Uterus (tissue), 4 donors: ENCODE data around the gene SHROOM1. TPM values are rescaled to one million over a fixed set of nuclear protein-coding genes. Genes with fewer than 3 reads are reported as not detected.

Experiments
- DNase-seq, 2 donors: peaks; one replicate each; pipeline ENCODE4 v3.0.0-alpha.2; 2019 to 2020
- H3K27ac ChIP-seq, 2 donors: fragments of 200-600 bp; sonication (generic); 1 replicate in 1 of 2; 2 replicates in 1 of 2; pipeline ENCODE4 v1.5.1; 2016 to 2018
- H3K27me3 ChIP-seq, 2 donors: fragments of 200-600 bp; sonication (generic); one replicate each; pipeline ENCODE4 v1.5.1; 2018 to 2019; ENCODE audit warnings: control low read depth in 1 of 2
- H3K36me3 ChIP-seq, 2 donors: fragments of 200-600 bp; sonication (generic); one replicate each; pipeline ENCODE4 v1.5.1; 2019; ENCODE audit warnings: control low read depth in 1 of 2
- H3K4me1 ChIP-seq, 2 donors: fragments of 200-600 bp; sonication (generic); one replicate each; pipeline ENCODE4 v1.5.1; 2018 to 2019; ENCODE audit warnings: control low read depth in 1 of 2
- H3K4me3 ChIP-seq, 2 donors: fragments of 200-600 bp; sonication (generic); 1 replicate in 1 of 2; 2 replicates in 1 of 2; pipeline ENCODE4 v1.5.1; 2018 to 2019; ENCODE audit warnings: mild to moderate bottlenecking in 1 of 2
- H3K9me3 ChIP-seq, 2 donors: fragments of 200-600 bp; sonication (generic); one replicate each; pipeline ENCODE4 v1.5.1; 2019; ENCODE audit warnings: control low read depth in 1 of 2
- CTCF ChIP-seq, 4 experiments: fragments of 200-600 bp in 2 of 4; fragments of 450-650 bp in 2 of 4; sonication (generic) in 2 of 4; IDR thresholded peaks; one replicate each; pipeline ENCODE4 v1.5.1; 2016 to 2019; ENCODE audit warnings: antibody characterized with exemption in 4 of 4, mild to moderate bottlenecking in 2 of 4, moderate library complexity in 1 of 4
- POLR2A ChIP-seq, 2 donors: fragments of 450-650 bp; IDR thresholded peaks; one replicate each; pipeline ENCODE4 v1.6.1; 2016; ENCODE audit warnings: antibody characterized with exemption in 2 of 2, mild to moderate bottlenecking in 1 of 2, moderate library complexity in 1 of 2
- intact Hi-C: fragments of 100-400 bp; cut with DNase I; formaldehyde crosslinking; loops from one replicate; pipeline ENCODE4 v1.15.1; 2023; ENCODE audit warnings: low total_unique reads
- total RNA-seq, 4 donors: library from RNA; depleted of rRNA in 3 of 4; stranded (reverse); fragments of >200 nt in 3 of 4; gene quantifications; one replicate each; pipeline versions ENCODE4 v1.1.0 to v1.2.4, GENCODE V29; 2014 to 2023
- donor health status: DM: yes; HTN: yes; CAD: no.

SHROOM1 gene
- total RNA-seq, 4 donors from 2014 or later = 5.0 to 28.0 (median 12.3) TPM

GRCh38 chr5:132828846-132829494, 1.5 kb downstream of the SHROOM1 start:
- Histone ChIP-seq H3K27ac (peak overlapping the region; percentile 87 to 90), H3K9me3 (no peaks in the 10 kb centered on the region), H3K4me1 (no peaks in the 10 kb centered on the region), H3K4me3 (peak overlapping the region in 1 of 2 donors; percentile 41), H3K27me3 (no peaks in the 10 kb centered on the region), H3K36me3 (no peaks in the 10 kb centered on the region)
- intact Hi-C loops = loop anchor here (10.0 kb wide), 1 partner anchor 56 kb away; no protein-coding TSS in a partner anchor
- no peak for TF ChIP-seq POLR2A (IDR thresholded peaks at IDR 0.05)
- TF ChIP-seq CTCF (IDR thresholded peaks at IDR 0.05) = no peak
- DNase-seq = peak in 1 of 2 donors; percentile 20

- peak overlapping the region in 1 of 2 donors; percentile 41 for H3K27ac ChIP-seq
- peaks cover 0 to 3% of the 10 kb centered on the region in 2 donors for H3K4me1 ChIP-seq
- TF ChIP-seq CTCF (IDR thresholded peaks at IDR 0.05) (no peak), POLR2A (IDR thresholded peaks at IDR 0.05) (no peak)
- no peaks in the 10 kb centered on the region for H3K27me3 ChIP-seq
- H3K9me3 ChIP-seq = no peaks in the 10 kb centered on the region
- no peak overlapping the region for H3K4me3 ChIP-seq
- intact Hi-C loops = loop anchor here (10.0 kb wide), 1 partner anchor 57 kb away; no protein-coding TSS in a partner anchor
- DNase-seq = no peak
- H3K36me3 ChIP-seq = no peaks in the 10 kb centered on the region
These were observed 2.3 kb downstream of the SHROOM1 start for GRCh38 chr5:132827943-132828673.

GRCh38 chr5:132826424-132827082, 3.9 kb downstream of the SHROOM1 start:
- TF ChIP-seq CTCF (IDR thresholded peaks at IDR 0.05) = no peak
- no peak for TF ChIP-seq POLR2A (IDR thresholded peaks at IDR 0.05)
- no peak overlapping the region for H3K4me3 ChIP-seq
- DNase-seq = no peak
- H3K9me3 ChIP-seq = no peaks in the 10 kb centered on the region
- intact Hi-C loops = loop anchor here (10.0 kb wide), 1 partner anchor 58 kb away; no protein-coding TSS in a partner anchor
- peaks cover 0 to 3% of the 10 kb centered on the region in 2 donors for H3K4me1 ChIP-seq
- no peaks in the 10 kb centered on the region for H3K36me3 ChIP-seq
- H3K27ac ChIP-seq = peak overlapping the region in 1 of 2 donors; percentile 41
- H3K27me3 ChIP-seq = no peaks in the 10 kb centered on the region

GRCh38 chr5:132825834-132826391, 4.5 kb downstream of the SHROOM1 start:
- DNase-seq = no peak
- no peak for TF ChIP-seq CTCF (IDR thresholded peaks at IDR 0.05)
- TF ChIP-seq POLR2A (IDR thresholded peaks at IDR 0.05) = no peak
- intact Hi-C loops = loop anchor here (10.0 kb wide), 1 partner anchor 59 kb away; no protein-coding TSS in a partner anchor
- Histone ChIP-seq H3K36me3 (no peaks in the 10 kb centered on the region), H3K4me3 (no peak overlapping the region), H3K9me3 (no peaks in the 10 kb centered on the region), H3K4me1 (peaks cover 0 to 3% of the 10 kb centered on the region in 2 donors), H3K27ac (peak overlapping the region in 1 of 2 donors; percentile 41), H3K27me3 (no peaks in the 10 kb centered on the region)
